Suprapubic skin (tissue), 4 donors: ENCODE data around the gene NEMP1. TPM values are rescaled to one million over a fixed set of nuclear protein-coding genes. Genes with fewer than 3 reads are reported as not detected.

Experiments
- DNase-seq, 2 donors: peaks; one replicate each; pipeline ENCODE4 v3.0.0-alpha.2; 2019; ENCODE audit warnings: low spot score in 2 of 2
- H3K27ac ChIP-seq: fragments of 200-600 bp; sonication (generic); one replicate; pipeline ENCODE4 v1.5.1; 2019
- H3K27me3 ChIP-seq: fragments of 200-600 bp; sonication (generic); one replicate; pipeline ENCODE4 v1.5.1; 2019
- H3K36me3 ChIP-seq: fragments of 200-600 bp; sonication (generic); one replicate; pipeline ENCODE4 v1.5.1; 2019
- H3K4me1 ChIP-seq: fragments of 200-600 bp; sonication (generic); one replicate; pipeline ENCODE4 v1.5.1; 2019
- H3K4me3 ChIP-seq: fragments of 200-600 bp; sonication (generic); one replicate; pipeline ENCODE4 v1.5.1; 2019; ENCODE audit warnings: mild to moderate bottlenecking
- H3K9me3 ChIP-seq: fragments of 200-600 bp; sonication (generic); one replicate; pipeline ENCODE4 v1.5.1; 2019
- EP300 ChIP-seq: sonication (generic); formaldehyde crosslinking; IDR thresholded peaks from one replicate; pipeline ENCODE4 v1.6.1; 2017; ENCODE audit warnings: antibody characterized with exemption
- POLR2A ChIP-seq, 2 donors: fragments of 450-650 bp; IDR thresholded peaks; one replicate each; pipeline ENCODE4 v1.6.1; 2017; ENCODE audit warnings: antibody characterized with exemption in 2 of 2, mild to moderate bottlenecking in 2 of 2, moderate library complexity in 2 of 2
- POLR2AphosphoS5 ChIP-seq, 3 donors: sonication (generic); formaldehyde crosslinking; IDR thresholded peaks; one replicate each; pipeline ENCODE4 v1.6.1; 2017; ENCODE audit warnings: antibody characterized with exemption in 3 of 3
- WGBS: methylation state at CpG from one replicate; pipeline ENCODE4 v1.1.5; 2018; 5-methylcytosine and 5-hydroxymethylcytosine counted together
- total RNA-seq, 4 donors: library from RNA; depleted of rRNA; stranded (reverse); fragments of >200 nt; gene quantifications; one replicate each; pipeline ENCODE4 v1.1.0, GENCODE V29; 2016
- TF ChIP-seq, protein P1 (sequence below), 2 donors: fragments of 200-600 bp in 1 of 2; fragments of 450-650 bp in 1 of 2; sonication (generic) in 1 of 2; IDR thresholded peaks; one replicate each; pipeline ENCODE4 v1.5.1; 2016 to 2019; ENCODE audit warnings: antibody characterized with exemption in 2 of 2, mild to moderate bottlenecking in 1 of 2, moderate library complexity in 1 of 2

NEMP1 gene
- total RNA-seq, 4 donors from 2014 or later = 6.5 to 31.2 (median 9.5) TPM

DNA sequence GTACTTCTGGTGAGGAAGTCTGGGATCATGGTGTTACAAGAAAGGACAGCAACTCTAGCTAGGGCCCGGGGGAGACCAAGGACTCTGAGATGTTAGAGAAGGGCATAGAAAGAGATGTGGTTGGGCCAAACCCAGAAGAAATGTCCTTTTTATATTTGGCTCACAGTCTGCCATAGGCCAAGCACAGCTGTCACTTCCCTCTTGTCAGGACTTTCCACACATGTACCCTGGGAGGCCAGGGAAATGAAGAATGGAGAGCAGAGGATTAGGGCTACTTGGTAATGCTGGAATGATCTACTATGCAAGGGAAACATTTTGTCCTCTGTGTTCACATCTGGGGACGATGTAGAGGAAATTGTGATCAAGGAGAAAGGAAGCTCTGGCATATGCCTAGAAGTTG, 37.8 kb downstream of the NEMP1 start:
- H3K27me3 ChIP-seq = peaks cover 5% of the 10 kb centered on the region
- no peak for DNase-seq
- no peak overlapping the region for H3K27ac ChIP-seq
- WGBS = 73% methylated on average over 2 of the region's 2 CpGs
- TF ChIP-seq, protein P1, sequence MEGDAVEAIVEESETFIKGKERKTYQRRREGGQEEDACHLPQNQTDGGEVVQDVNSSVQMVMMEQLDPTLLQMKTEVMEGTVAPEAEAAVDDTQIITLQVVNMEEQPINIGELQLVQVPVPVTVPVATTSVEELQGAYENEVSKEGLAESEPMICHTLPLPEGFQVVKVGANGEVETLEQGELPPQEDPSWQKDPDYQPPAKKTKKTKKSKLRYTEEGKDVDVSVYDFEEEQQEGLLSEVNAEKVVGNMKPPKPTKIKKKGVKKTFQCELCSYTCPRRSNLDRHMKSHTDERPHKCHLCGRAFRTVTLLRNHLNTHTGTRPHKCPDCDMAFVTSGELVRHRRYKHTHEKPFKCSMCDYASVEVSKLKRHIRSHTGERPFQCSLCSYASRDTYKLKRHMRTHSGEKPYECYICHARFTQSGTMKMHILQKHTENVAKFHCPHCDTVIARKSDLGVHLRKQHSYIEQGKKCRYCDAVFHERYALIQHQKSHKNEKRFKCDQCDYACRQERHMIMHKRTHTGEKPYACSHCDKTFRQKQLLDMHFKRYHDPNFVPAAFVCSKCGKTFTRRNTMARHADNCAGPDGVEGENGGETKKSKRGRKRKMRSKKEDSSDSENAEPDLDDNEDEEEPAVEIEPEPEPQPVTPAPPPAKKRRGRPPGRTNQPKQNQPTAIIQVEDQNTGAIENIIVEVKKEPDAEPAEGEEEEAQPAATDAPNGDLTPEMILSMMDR (IDR thresholded peaks at IDR 0.05) = no peak
- TF ChIP-seq POLR2AphosphoS5 (IDR thresholded peaks at IDR 0.05) = no peak
- TF ChIP-seq EP300 = no peak
- no peak for TF ChIP-seq POLR2A (IDR thresholded peaks at IDR 0.05)
- H3K9me3 ChIP-seq = no peaks in the 10 kb centered on the region
- no peaks in the 10 kb centered on the region for H3K4me1 ChIP-seq
- H3K4me3 ChIP-seq = no peak overlapping the region
- no peaks in the 10 kb centered on the region for H3K36me3 ChIP-seq

DNA sequence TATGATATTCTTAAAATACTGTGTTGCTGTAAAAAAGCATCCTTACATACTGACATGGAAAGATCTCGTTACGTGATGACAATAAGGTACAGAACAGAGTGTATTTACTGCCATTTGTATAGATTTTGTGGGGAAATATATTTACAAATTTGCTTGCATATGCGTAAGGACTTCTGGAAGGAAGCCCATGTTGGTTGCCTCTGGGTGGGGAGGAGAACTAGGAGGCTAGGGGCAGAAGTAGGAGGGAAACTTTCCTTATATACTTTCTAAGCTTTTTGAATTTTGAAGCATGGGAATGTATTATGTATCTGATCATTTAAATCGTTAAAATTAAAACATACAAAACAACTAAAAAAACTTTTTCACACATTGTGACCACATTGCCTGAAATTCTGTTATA, 38.4 kb downstream of the NEMP1 start:
- Histone ChIP-seq H3K4me3 (no peak overlapping the region), H3K36me3 (no peaks in the 10 kb centered on the region), H3K9me3 (no peaks in the 10 kb centered on the region), H3K27ac (no peak overlapping the region), H3K27me3 (peaks cover 5% of the 10 kb centered on the region), H3K4me1 (no peaks in the 10 kb centered on the region)
- WGBS = 88% methylated on average over 4 of the region's 4 CpGs
- DNase-seq = no peak
- TF ChIP-seq POLR2AphosphoS5 (IDR thresholded peaks at IDR 0.05) (no peak), EP300 (no peak), POLR2A (IDR thresholded peaks at IDR 0.05) (no peak)
- TF ChIP-seq, protein P1 (IDR thresholded peaks at IDR 0.05) = no peak

DNA sequence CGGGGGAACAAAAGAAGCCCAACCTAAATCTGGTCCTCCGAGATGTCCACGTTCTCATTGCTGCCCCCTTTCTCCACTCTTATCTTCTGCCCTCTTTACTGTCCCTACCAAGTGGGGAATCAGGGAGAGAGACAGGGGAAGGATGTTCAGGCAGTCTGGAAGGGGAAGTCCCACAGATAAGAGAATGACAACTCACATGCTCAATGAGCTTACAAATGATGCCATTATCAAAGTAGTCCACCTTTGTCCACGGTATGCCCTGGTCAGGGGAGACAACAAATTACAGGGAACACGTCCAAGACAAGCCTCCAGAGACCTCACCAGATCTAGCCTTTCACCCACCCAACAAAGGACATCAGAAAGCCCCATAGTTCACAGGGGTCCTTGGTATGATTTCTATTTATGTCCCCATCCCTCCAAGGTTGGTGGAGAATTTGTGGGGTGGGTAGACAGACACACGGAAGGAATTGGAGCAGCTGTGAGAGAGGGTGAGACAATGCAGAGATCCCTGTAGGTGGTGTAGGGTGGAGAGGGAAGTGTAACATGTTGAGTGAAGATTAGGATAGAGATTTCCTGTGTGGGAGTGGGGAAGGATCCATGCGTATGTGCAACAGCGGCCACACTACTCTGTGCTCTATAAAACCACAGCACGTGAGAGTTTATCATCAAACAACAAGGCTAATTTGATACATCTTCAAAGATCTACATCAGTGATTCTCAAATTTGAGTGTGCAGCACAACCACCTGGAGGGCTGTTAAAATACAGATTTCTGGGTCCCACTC, 39.4 kb downstream of the NEMP1 start:
- DNase-seq = no peak
- H3K4me1 ChIP-seq = no peaks in the 10 kb centered on the region
- H3K36me3 ChIP-seq = no peaks in the 10 kb centered on the region
- H3K4me3 ChIP-seq = no peak overlapping the region
- WGBS = 85% methylated on average over 9 of the region's 9 CpGs
- no peaks in the 10 kb centered on the region for H3K9me3 ChIP-seq
- TF ChIP-seq EP300 (no peak), POLR2A (IDR thresholded peaks at IDR 0.05) (no peak), POLR2AphosphoS5 (IDR thresholded peaks at IDR 0.05) (no peak)
- TF ChIP-seq, protein P1 (IDR thresholded peaks at IDR 0.05) = no peak
- no peak overlapping the region for H3K27ac ChIP-seq
- peaks cover 5% of the 10 kb centered on the region for H3K27me3 ChIP-seq

DNA sequence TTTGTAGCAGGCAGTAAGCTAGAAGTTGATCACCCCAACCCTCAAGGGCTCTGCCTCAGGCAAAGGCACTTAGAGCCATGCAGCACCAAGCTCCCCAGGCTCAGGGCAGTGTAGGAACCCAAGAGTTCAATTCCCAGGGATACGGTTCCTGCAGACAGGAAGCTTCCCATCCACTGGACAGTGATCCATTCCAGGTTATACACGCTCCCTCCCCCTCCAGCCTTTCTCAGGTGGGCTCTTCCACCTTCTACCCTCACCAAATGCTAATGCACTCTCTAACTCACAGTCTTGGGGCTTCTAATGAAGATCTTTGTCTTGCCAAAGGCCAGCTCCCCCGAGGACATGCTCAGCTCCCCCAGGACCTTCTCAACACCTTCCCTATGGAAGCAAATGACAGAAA, 41.3 kb downstream of the NEMP1 start:
- Histone ChIP-seq H3K36me3 (no peaks in the 10 kb centered on the region), H3K27me3 (no peaks in the 10 kb centered on the region), H3K4me1 (no peaks in the 10 kb centered on the region), H3K9me3 (no peaks in the 10 kb centered on the region), H3K4me3 (no peak overlapping the region), H3K27ac (no peak overlapping the region)
- no peak for DNase-seq
- WGBS = 74% methylated on average over 3 of the region's 3 CpGs
- TF ChIP-seq POLR2A (IDR thresholded peaks at IDR 0.05) = no peak
- TF ChIP-seq, protein P1 (IDR thresholded peaks at IDR 0.05) = no peak

DNA sequence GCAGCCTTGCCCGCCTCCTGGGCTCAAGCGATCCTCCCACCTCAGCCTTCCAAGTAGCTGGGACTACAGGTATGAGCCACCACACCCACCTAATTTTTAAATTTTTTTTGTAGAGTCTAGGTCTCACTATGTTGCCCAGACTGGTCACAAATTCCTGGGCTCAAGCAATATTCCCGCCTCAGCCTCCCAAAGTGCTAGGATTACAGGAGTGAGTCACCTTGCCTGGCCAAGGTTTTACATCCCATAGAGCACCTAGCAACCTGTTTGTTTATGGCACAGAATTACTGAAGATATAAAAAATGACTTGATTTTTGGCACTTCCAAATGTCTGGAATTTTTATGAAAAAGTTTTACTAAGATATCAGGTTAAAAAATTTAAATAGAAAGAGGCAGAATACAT, 45.2 kb downstream of the NEMP1 start:
- TF ChIP-seq, protein P1 (IDR thresholded peaks at IDR 0.05) = no peak
- 60% methylated on average over 3 of the region's 3 CpGs for WGBS
- no peak overlapping the region for H3K27ac ChIP-seq

More for the DNA sequence above, 45.2 kb downstream of the NEMP1 start:
- Histone ChIP-seq H3K4me1 (peaks cover 8% of the 10 kb centered on the region), H3K9me3 (no peaks in the 10 kb centered on the region), H3K4me3 (no peak overlapping the region), H3K36me3 (no peaks in the 10 kb centered on the region), H3K27me3 (no peaks in the 10 kb centered on the region)
- no peak for DNase-seq
